BLaER1 (cell line): ENCODE data around the gene SHCBP1L.

Source experiments
- H3K27ac ChIP-seq: shearing (Covaris generic); formaldehyde crosslinking; 2 replicates; pipeline ENCODE4 v1.8.1; 2022
- H3K27me3 ChIP-seq: shearing (Covaris generic); formaldehyde crosslinking; 2 replicates; pipeline ENCODE4 v1.8.1; 2022
- H3K36me3 ChIP-seq: shearing (Covaris generic); formaldehyde crosslinking; 2 replicates; pipeline ENCODE4 v1.8.1; 2022
- H3K4me1 ChIP-seq: shearing (Covaris generic); formaldehyde crosslinking; 2 replicates; pipeline ENCODE4 v1.8.1; 2022
- H3K4me2 ChIP-seq: shearing (Covaris generic); formaldehyde crosslinking; 2 replicates; pipeline ENCODE4 v1.8.1; 2022
- H3K4me3 ChIP-seq: shearing (Covaris generic); formaldehyde crosslinking; 2 replicates; pipeline ENCODE4 v1.8.1; 2022
- H3K9ac ChIP-seq: shearing (Covaris generic); formaldehyde crosslinking; 2 replicates; pipeline ENCODE4 v1.8.1; 2022
- H3K9me3 ChIP-seq: shearing (Covaris generic); formaldehyde crosslinking; 2 replicates; pipeline ENCODE4 v1.8.1; 2022
- H4K20me1 ChIP-seq: shearing (Covaris generic); formaldehyde crosslinking; 2 replicates; pipeline ENCODE4 v1.8.1; 2022
- Cebpa-rat ChIP-seq: shearing (Covaris generic); IDR thresholded peaks from 2 replicates; pipeline ENCODE4 v1.8.1; 2022

The SHCBP1L gene

GRCh38 chr1:182952677-182953444 lies at the start of gene SHCBP1L:
Gene SHCBP1L (minus strand): TSS chr1:182953166. CDS start chr1:182953133, 33 bp downstream.
- H3K4me1 ChIP-seq: no peaks in the 10 kb centered on the region
- no peaks in the 10 kb centered on the region for H4K20me1 ChIP-seq
- H3K27ac ChIP-seq: no peak within 1 kb of the TSS
- no peak within 1 kb of the TSS for H3K9ac ChIP-seq
- no peaks in the 10 kb centered on the region for H3K36me3 ChIP-seq
- H3K27me3 ChIP-seq: no peaks in the 10 kb centered on the region
- no peak within 1 kb of the TSS for H3K4me2 ChIP-seq
- H3K4me3 ChIP-seq: no peak within 1 kb of the TSS
- H3K9me3 ChIP-seq: peaks cover 10% of the 10 kb centered on the region
- no peak for TF ChIP-seq Cebpa-rat

- Histone ChIP-seq H4K20me1 (no peaks in the 10 kb centered on the region), H3K4me2 (peak overlapping the region; percentile 80), H3K9me3 (0 out of 2 replicates have a peak, but pooled peaks cover 3% of the 10 kb centered on the region), H3K27me3 (no peaks in the 10 kb centered on the region), H3K9ac (no peak overlapping the region), H3K4me3 (no peak overlapping the region), H3K36me3 (no peaks in the 10 kb centered on the region), H3K27ac (peak overlapping the region; percentile 88), H3K4me1 (peaks cover 39% of the 10 kb centered on the region)
- TF ChIP-seq Cebpa-rat: no peak
These were observed 49.3 kb upstream of the SHCBP1L start for GRCh38 chr1:183002267-183002666.

- peaks cover 46% of the 10 kb centered on the region for H3K4me1 ChIP-seq
- H4K20me1 ChIP-seq: no peaks in the 10 kb centered on the region
- H3K27me3 ChIP-seq: no peaks in the 10 kb centered on the region
- H3K36me3 ChIP-seq: no peaks in the 10 kb centered on the region
- no peak for TF ChIP-seq Cebpa-rat
- no peak overlapping the region for H3K4me2 ChIP-seq
- H3K27ac ChIP-seq: no peak overlapping the region
- no peak overlapping the region for H3K9ac ChIP-seq
- H3K4me3 ChIP-seq: no peak overlapping the region
- no peaks in the 10 kb centered on the region for H3K9me3 ChIP-seq
These were observed 47.4 kb upstream of the SHCBP1L start for GRCh38 chr1:183000167-183000962.

GRCh38 chr1:182998482-182998881 lies 45.5 kb upstream of the SHCBP1L start:
- Histone ChIP-seq H3K4me1 (peaks cover 51% of the 10 kb centered on the region), H3K9me3 (no peaks in the 10 kb centered on the region), H4K20me1 (no peaks in the 10 kb centered on the region), H3K4me2 (no peak overlapping the region), H3K4me3 (no peak overlapping the region), H3K27me3 (no peaks in the 10 kb centered on the region), H3K27ac (no peak overlapping the region), H3K9ac (no peak overlapping the region), H3K36me3 (no peaks in the 10 kb centered on the region)
- no peak for TF ChIP-seq Cebpa-rat

- no peak for TF ChIP-seq Cebpa-rat
- Histone ChIP-seq H4K20me1 (no peaks in the 10 kb centered on the region), H3K9me3 (no peaks in the 10 kb centered on the region), H3K9ac (no peak overlapping the region), H3K4me1 (peaks cover 34% of the 10 kb centered on the region), H3K4me2 (no peak overlapping the region), H3K4me3 (no peak overlapping the region), H3K27ac (no peak overlapping the region), H3K36me3 (no peaks in the 10 kb centered on the region), H3K27me3 (no peaks in the 10 kb centered on the region)
These were observed 43.9 kb upstream of the SHCBP1L start for GRCh38 chr1:182996816-182997215.

- H3K4me1 ChIP-seq: peaks cover 26% of the 10 kb centered on the region
- H3K9ac ChIP-seq: no peak overlapping the region
- no peaks in the 10 kb centered on the region for H3K36me3 ChIP-seq
- H3K27me3 ChIP-seq: no peaks in the 10 kb centered on the region
- H3K4me3 ChIP-seq: no peak overlapping the region
- peak overlapping the region; percentile 38 for H3K4me2 ChIP-seq
- no peak overlapping the region for H3K27ac ChIP-seq
- no peaks in the 10 kb centered on the region for H3K9me3 ChIP-seq
- TF ChIP-seq Cebpa-rat: no peak
- no peaks in the 10 kb centered on the region for H4K20me1 ChIP-seq
These were observed 42.9 kb upstream of the SHCBP1L start for GRCh38 chr1:182995894-182996293.

- 0 out of 2 replicates have a peak overlapping the region, but pooled peaks have one; percentile 16 for H3K4me2 ChIP-seq
- H3K4me3 ChIP-seq: no peak overlapping the region
- H3K9me3 ChIP-seq: no peaks in the 10 kb centered on the region
- H3K27me3 ChIP-seq: no peaks in the 10 kb centered on the region
- peaks cover 26% of the 10 kb centered on the region for H3K4me1 ChIP-seq
- no peaks in the 10 kb centered on the region for H3K36me3 ChIP-seq
- H4K20me1 ChIP-seq: no peaks in the 10 kb centered on the region
- TF ChIP-seq Cebpa-rat: no peak
- no peak overlapping the region for H3K27ac ChIP-seq
- no peak overlapping the region for H3K9ac ChIP-seq
These were observed 40.8 kb upstream of the SHCBP1L start for GRCh38 chr1:182993746-182994145.

- Histone ChIP-seq H3K4me2 (no peak overlapping the region), H4K20me1 (no peaks in the 10 kb centered on the region), H3K27ac (no peak overlapping the region), H3K9ac (no peak overlapping the region), H3K4me1 (peaks cover 20% of the 10 kb centered on the region; the same call in 1 of the 2 replicates), H3K4me3 (no peak overlapping the region), H3K9me3 (no peaks in the 10 kb centered on the region), H3K27me3 (no peaks in the 10 kb centered on the region), H3K36me3 (no peaks in the 10 kb centered on the region)
- TF ChIP-seq Cebpa-rat: no peak
These were observed 37.6 kb upstream of the SHCBP1L start for GRCh38 chr1:182990413-182991144.

GRCh38 chr1:182985876-182986275 lies 32.9 kb upstream of the SHCBP1L start:
- no peak overlapping the region for H3K4me3 ChIP-seq
- H3K27ac ChIP-seq: no peak overlapping the region
- no peaks in the 10 kb centered on the region for H3K4me1 ChIP-seq
- H3K27me3 ChIP-seq: no peaks in the 10 kb centered on the region
- no peaks in the 10 kb centered on the region for H3K36me3 ChIP-seq
- H4K20me1 ChIP-seq: no peaks in the 10 kb centered on the region
- H3K9me3 ChIP-seq: peaks cover 4% of the 10 kb centered on the region; the same call in 1 of the 2 replicates
- H3K9ac ChIP-seq: no peak overlapping the region
- TF ChIP-seq Cebpa-rat: no peak
- no peak overlapping the region for H3K4me2 ChIP-seq
